GM12873 (cell line): ENCODE data around the gene ITGA5.

ENCODE experiments used
- CTCF ChIP-seq: IDR thresholded peaks from 2 replicates; pipeline ENCODE4 v1.5.1; 2012; ENCODE audit warnings: low read depth, mild to moderate bottlenecking, moderate library complexity, low read length, control low read depth; ENCODE audit not compliant: insufficient read depth; ENCODE audit errors: missing control alignments

The ITGA5 gene

GRCh38 chr12:54388237-54389133 lies 30.6 kb downstream of the ITGA5 start:
- TF ChIP-seq CTCF = no peak

DNA sequence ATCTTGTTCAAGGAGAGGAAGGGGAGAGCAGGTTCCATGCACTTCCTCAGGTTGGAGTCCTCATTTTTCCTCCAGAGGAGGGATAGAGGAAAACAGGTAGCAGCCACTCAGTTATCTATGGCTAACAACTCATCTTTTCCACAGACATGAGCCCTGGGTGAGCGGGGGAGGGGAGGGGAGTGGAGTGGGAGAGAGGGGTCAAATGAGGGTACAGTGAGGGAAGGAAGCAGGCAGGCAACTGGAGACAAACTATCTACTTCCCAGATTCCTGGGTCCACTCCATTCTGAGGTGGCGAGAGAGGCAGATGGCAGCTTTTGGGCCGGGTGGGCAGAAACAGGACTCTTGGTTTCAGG lies 32.0 kb downstream of the ITGA5 start:
- no peak for TF ChIP-seq CTCF

DNA sequence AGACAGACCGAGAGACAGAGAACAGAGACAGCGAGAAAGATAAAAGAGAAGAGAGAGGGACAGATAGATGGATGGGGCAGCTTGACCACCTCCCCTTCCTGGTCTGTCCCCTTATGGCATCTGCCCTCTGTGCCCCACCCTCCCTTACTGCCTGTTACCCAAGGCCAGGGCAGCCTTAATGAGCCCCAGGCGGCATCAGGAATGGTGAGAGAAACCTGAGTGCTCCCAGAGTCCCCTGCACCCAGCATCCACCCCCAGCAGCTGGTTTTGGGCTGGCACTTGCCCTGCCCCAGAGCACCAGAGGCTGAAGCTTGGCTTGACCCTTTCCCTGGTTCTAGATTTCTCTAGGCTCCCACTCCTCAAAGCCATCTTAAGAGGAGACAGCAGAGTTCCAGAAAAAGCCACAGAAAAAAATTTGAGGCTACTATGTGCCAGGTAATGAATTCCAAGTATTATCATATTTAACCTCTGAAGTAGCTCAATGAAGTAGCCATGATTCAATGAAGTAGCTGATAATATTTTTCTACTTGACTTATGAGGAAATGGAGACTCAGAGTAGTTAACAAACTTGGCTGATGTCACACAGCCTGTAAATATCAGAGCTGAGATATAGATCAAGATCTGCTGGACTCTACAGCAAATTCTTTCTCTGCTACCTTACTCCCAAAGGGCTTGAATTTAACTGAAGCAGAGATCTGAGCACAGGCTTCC lies 32.5 kb downstream of the ITGA5 start:
- no peak for TF ChIP-seq CTCF

DNA sequence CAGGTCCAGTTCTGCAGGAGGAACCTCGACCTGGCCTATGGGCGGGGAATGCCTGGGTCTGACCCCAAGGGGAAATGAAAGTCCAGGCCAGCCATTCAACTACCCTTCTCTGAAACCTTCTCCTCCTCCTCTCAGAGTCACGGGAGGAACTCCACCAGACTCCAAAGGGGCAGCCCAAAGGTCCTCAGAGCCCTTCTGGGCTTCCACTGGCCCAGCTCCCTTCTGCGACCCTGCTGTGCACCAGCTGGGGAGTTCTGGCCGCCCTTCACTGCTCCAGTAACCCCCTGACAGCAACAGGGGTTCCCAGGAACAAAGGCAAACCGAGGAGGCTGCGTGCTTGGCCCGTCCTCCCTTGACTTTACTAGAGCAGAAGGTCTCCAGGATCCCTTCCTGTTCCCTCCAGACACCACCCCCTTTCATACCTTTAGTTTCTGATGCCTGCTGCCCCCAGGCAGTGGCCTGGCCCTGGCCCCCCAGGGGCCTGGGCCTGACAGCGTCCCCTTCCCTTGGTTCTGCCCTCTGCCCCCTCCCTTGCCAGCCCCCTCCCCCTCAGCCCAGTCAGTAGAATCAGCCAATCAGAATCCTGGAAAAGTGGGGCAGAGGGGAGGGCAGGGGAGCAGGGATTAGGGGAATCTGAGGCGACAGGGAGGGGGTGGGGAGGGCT lies 33.7 kb downstream of the ITGA5 start:
- no peak for TF ChIP-seq CTCF

DNA sequence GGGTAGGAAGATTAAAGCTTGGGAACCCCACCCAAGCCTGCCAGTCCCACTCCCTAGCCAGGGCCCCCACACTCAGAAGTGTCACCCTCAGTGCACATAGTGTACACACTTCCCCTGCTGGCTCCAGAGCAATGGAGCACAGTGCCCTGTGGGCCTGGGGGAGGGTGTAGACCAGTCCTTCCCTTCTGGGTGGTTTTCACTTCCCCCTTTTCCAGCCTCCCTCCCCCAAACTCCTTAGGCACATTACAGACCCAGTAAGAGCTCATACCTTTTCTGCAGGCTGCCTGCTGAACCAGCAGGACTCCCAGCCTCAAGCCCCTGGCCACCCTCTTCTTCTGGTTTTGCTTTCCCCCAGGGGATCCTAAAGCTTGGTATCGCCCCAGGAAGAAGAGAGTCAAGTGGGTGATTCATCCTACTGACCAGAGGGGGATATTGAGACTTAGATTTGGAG lies 34.5 kb downstream of the ITGA5 start, which contains the start of gene ZNF385A:
Gene ZNF385A (minus strand): TSS at position 143 of the 451 bp plus-strand sequence. CDS start 219 bp downstream, outside the sequence.
- no peak for TF ChIP-seq CTCF

DNA sequence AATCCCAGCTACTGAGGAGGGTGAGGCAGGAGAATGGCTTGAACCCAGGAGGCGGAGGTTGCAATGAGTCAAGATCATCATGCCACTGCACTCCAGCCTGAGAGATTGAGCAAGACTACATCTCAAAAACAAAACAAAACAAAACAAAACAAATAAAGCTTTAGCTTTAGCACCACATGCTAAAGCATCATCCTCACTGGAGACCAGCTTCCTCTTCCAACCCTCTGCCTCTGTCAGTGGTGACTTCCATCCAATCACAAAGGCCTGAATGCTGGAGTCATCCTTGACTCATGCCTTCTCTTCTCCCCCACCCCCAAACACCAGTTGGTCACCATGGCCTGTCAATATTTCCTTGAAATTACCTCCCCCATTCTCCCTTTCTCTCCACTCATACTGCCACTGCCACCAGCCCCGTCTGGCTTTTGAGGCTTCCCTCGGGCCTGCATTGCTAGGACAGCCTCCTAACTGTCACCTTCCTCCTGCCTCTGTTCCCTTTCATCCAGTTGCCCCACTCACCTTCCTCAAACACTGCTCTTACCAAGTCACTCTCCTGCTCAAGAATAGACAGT lies 35.9 kb downstream of the ITGA5 start:
- TF ChIP-seq CTCF = no peak
